ENCODE measurements around the gene SLC22A12.

GRCh38 chr11:64614917-64615316 lies 23.9 kb downstream of the SLC22A12 start:
- TF ChIP-seq, protein P1, sequence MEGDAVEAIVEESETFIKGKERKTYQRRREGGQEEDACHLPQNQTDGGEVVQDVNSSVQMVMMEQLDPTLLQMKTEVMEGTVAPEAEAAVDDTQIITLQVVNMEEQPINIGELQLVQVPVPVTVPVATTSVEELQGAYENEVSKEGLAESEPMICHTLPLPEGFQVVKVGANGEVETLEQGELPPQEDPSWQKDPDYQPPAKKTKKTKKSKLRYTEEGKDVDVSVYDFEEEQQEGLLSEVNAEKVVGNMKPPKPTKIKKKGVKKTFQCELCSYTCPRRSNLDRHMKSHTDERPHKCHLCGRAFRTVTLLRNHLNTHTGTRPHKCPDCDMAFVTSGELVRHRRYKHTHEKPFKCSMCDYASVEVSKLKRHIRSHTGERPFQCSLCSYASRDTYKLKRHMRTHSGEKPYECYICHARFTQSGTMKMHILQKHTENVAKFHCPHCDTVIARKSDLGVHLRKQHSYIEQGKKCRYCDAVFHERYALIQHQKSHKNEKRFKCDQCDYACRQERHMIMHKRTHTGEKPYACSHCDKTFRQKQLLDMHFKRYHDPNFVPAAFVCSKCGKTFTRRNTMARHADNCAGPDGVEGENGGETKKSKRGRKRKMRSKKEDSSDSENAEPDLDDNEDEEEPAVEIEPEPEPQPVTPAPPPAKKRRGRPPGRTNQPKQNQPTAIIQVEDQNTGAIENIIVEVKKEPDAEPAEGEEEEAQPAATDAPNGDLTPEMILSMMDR (conservative IDR thresholded peaks at IDR 0.05 in 1 of 2, IDR thresholded peaks at IDR 0.05 in 1 of 2; ENCODE audit: extremely low read depth in 1 of 2, insufficient read depth in 1 of 2, low read depth in 1 of 2, low read length in 2 of 2): no peak
- no peak for TF ChIP-seq EZH2 (IDR thresholded peaks at IDR 0.05; ENCODE audit: borderline replicate concordance, low read length)

Measured in mammary epithelial cell (primary cell).